Central memory CD8-positive, alpha-beta T cell (primary cell): ENCODE results near the gene SPATA19.
A peak's percentile ranks its signal among the peaks of the same experiment; 100 is the strongest.

ENCODE experiments used
- ATAC-seq: fragments of 150-1000 bp; cut with Tn5 transposase; replicated peaks from 2 replicates; pipeline ENCODE4 v1.10.0; 2022; ENCODE audit warnings: mild to moderate bottlenecking, moderate FRiP score, moderate number of reproducible peaks; ENCODE audit not compliant: poor library complexity, severe bottlenecking; ENCODE audit errors: extremely low read depth
- DNase-seq, 2 donors: peaks; one replicate each; pipeline ENCODE4 v3.0.0; 2021; ENCODE audit warnings: low spot score in 2 of 2
- H3K27ac Mint-ChIP-seq: one replicate; pipeline ENCODE4 v1.8.0; 2022; ENCODE audit warnings: low read depth, mild to moderate bottlenecking, moderate library complexity, mixed read lengths
- H3K27me3 Mint-ChIP-seq: one replicate; pipeline ENCODE4 v1.8.0; 2022; ENCODE audit warnings: mixed read lengths
- H3K36me3 Mint-ChIP-seq: one replicate; pipeline ENCODE4 v1.8.0; 2022; ENCODE audit warnings: mild to moderate bottlenecking, moderate library complexity, mixed read lengths; ENCODE audit not compliant: insufficient read depth
- H3K4me1 Mint-ChIP-seq: one replicate; pipeline ENCODE4 v1.8.0; 2022; ENCODE audit warnings: mixed read lengths
- H3K4me3 Mint-ChIP-seq: one replicate; pipeline ENCODE4 v1.8.0; 2022; ENCODE audit warnings: mild to moderate bottlenecking, moderate library complexity, mixed read lengths
- H3K9me3 Mint-ChIP-seq: one replicate; pipeline ENCODE4 v1.8.0; 2022; ENCODE audit warnings: mixed read lengths

The SPATA19 gene, protein sequence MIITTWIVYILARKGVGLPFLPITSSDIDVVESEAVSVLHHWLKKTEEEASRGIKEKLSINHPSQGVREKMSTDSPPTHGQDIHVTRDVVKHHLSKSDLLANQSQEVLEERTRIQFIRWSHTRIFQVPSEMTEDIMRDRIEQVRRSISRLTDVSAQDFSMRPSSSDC

DNA sequence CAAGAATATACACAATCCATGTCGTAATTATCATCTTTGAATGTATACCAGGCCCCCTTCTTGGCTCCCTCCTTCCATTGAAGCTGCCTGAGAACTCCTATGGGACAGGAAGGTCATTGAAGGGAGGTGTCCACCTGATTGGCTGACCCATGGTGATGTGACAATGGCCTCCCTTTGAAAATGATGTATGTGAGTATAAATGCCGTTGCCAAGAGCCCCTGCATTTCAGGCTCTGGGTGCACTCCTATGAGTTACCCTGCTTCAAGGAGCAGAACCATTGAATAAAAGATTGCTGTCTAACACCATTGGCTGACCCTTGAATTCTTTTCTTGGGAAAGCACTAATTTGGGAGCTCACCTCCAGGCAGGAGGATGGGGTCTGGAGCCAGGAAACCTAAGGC, at the start of gene SPATA19:
Gene SPATA19 (minus strand): TSS at position 101 of the 400 bp plus-strand sequence. CDS start 67 bp downstream, at position 34.
- ATAC-seq (no peak), DNase-seq (no peak)
- no peak within 1 kb of the TSS for H3K4me3 Mint-ChIP-seq
- H3K4me1 Mint-ChIP-seq, result no peaks in the 10 kb centered on the region
- H3K9me3 Mint-ChIP-seq, result no peaks in the 10 kb centered on the region
- peaks cover 22% of the 10 kb centered on the region for H3K27me3 Mint-ChIP-seq
- H3K27ac Mint-ChIP-seq, result no peak within 1 kb of the TSS
- peaks cover 2% of the 10 kb centered on the region for H3K36me3 Mint-ChIP-seq

DNA sequence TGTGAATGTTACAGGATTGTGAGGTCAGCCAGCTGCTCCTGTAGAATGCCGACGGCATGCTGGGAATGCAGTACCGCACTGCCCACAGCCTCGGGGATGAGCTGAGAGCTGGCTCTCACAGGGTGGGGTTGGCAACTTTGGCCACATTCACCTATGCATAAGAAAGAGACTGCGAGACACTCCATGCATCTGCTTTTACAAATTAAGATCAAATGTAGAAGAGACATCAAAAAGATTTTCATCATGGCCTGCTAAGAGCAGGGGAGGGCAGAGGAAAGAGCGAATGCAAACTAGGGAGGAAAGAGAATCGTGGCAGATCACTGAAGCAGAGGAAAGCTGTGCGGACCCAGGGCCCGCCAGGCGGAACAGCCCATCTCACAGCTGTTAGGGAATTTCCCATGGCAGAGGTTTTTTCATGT, 49.8 kb upstream of the SPATA19 start:
- Mint-ChIP-seq H3K4me1 (no peaks in the 10 kb centered on the region), H3K9me3 (no peaks in the 10 kb centered on the region), H3K27me3 (peaks cover 25% of the 10 kb centered on the region), H3K27ac (no peak overlapping the region), H3K36me3 (no peaks in the 10 kb centered on the region), H3K4me3 (no peak overlapping the region)
- ATAC-seq (no peak), DNase-seq (no peak)

- DNase-seq (peak in 1 of 2 donors; percentile 0), ATAC-seq (no peak)
- Mint-ChIP-seq H3K27me3 (peaks cover 42% of the 10 kb centered on the region), H3K4me1 (no peaks in the 10 kb centered on the region), H3K36me3 (no peaks in the 10 kb centered on the region), H3K9me3 (no peaks in the 10 kb centered on the region), H3K27ac (no peak overlapping the region), H3K4me3 (no peak overlapping the region)
Measured at GRCh38 chr11:133893381-133893780, 48.1 kb upstream of the SPATA19 start.

DNA sequence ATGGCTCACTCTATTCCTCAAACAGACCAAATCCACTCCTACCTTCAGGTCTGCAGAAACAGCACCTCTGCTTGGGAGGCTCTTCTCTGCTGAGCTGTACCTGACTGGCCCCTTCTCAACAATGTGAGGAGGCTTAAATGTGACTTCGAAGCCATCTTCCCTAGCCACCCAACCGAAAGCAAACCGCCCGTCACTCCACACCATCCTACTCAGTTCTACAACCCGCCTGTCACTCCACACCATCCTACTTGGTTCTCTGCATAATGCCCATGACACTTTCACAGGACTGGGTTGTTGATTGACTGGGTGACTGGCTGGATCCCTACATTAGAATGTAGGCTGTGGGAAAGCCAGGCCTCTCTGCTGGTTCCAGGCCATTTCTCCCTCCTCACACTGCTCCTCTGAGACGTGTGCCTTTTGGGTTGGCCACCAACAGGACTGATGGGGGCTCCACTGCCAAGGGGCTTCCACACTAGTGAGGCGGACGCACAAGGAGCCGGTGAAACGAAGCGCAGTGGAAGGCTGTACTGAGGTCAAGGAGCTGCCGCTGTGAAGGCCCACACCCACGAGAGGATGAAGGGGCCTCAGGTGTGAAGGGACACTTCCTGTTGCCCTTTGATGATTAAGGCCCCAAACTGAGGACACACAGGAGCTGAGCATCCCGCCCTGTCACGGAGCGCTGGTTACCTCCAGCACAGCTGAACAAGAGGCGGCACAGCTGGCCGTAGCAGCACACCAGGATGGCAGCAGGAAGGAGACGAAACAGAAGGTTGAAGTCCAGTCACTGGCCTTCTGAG, 47.5 kb upstream of the SPATA19 start:
- Mint-ChIP-seq H3K36me3 (no peaks in the 10 kb centered on the region), H3K4me1 (no peaks in the 10 kb centered on the region), H3K9me3 (no peaks in the 10 kb centered on the region), H3K27me3 (peaks cover 48% of the 10 kb centered on the region), H3K4me3 (no peak overlapping the region), H3K27ac (no peak overlapping the region)
- no peak for ATAC-seq
- peak in 1 of 2 donors; percentile 8 for DNase-seq

GRCh38 chr11:133892126-133892525, 46.8 kb upstream of the SPATA19 start:
- H3K4me3 Mint-ChIP-seq, result no peak overlapping the region
- peaks cover 54% of the 10 kb centered on the region for H3K27me3 Mint-ChIP-seq

GRCh38 chr11:133889893-133890292, 44.6 kb upstream of the SPATA19 start:
- Mint-ChIP-seq H3K9me3 (no peaks in the 10 kb centered on the region), H3K27me3 (peaks cover 74% of the 10 kb centered on the region), H3K4me3 (no peak overlapping the region), H3K4me1 (no peaks in the 10 kb centered on the region), H3K36me3 (no peaks in the 10 kb centered on the region), H3K27ac (no peak overlapping the region)
- no peak for DNase-seq
- no peak for ATAC-seq

More at GRCh38 chr11:133892126-133892525, 46.8 kb upstream of the SPATA19 start:
- no peaks in the 10 kb centered on the region for H3K4me1 Mint-ChIP-seq
- H3K27ac Mint-ChIP-seq, result no peak overlapping the region
- ATAC-seq (no peak), DNase-seq (peak; percentile 2 to 4)
- H3K36me3 Mint-ChIP-seq, result no peaks in the 10 kb centered on the region
- H3K9me3 Mint-ChIP-seq, result no peaks in the 10 kb centered on the region

DNA sequence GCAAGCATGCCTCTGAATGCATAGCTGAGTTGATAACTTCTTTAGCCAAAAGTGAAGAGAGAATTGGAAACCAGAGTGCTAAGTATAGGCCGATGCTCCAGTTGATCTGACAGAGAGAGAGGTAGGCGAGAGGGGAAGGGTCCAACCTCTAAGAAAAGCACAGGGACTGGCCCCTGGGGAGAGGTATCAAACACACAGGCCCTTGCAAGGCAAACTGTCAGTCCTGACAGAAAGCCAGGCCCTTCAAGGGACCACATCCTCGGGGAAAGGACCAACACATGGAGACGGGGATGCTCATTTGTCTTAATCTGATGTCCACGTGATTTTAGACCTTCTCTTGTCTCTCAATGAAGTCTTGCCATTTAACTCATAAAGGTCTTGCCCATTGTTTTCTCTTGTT, 43.9 kb upstream of the SPATA19 start:
- Mint-ChIP-seq H3K36me3 (no peaks in the 10 kb centered on the region), H3K9me3 (no peaks in the 10 kb centered on the region), H3K27me3 (peaks cover 81% of the 10 kb centered on the region), H3K27ac (no peak overlapping the region), H3K4me3 (no peak overlapping the region), H3K4me1 (no peaks in the 10 kb centered on the region)
- DNase-seq (no peak), ATAC-seq (no peak)

- Mint-ChIP-seq H3K9me3 (peaks cover 4% of the 10 kb centered on the region), H3K36me3 (no peaks in the 10 kb centered on the region), H3K4me3 (no peak overlapping the region), H3K27ac (no peak overlapping the region), H3K4me1 (no peaks in the 10 kb centered on the region), H3K27me3 (peaks cover 93% of the 10 kb centered on the region)
- no peak for DNase-seq
- no peak for ATAC-seq
Measured at GRCh38 chr11:133887692-133888332, 42.5 kb upstream of the SPATA19 start.

DNA sequence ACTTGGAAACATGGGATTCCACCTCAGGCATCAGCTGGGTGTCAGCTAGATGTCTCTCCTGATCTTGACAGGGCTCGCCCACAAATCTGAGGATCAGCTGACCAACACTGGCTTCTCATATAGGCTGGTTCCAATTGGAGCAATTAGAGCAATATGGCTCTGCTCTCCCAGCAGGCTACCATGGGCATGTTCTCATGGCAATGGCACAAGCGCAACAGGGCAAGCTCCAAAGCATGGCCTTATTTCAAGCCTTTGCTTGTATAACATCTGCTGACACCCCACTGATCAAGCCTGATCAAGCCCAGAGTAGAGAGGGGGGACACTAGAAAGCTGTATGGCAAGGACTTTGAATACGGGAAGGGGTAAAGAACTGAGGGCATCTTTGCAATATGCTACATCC, 40.7 kb upstream of the SPATA19 start:
- peaks cover 7% of the 10 kb centered on the region for H3K9me3 Mint-ChIP-seq
- no peak for DNase-seq

GRCh38 chr11:133872160-133872559, 26.8 kb upstream of the SPATA19 start:
- no peak overlapping the region for H3K27ac Mint-ChIP-seq
- DNase-seq (no peak), ATAC-seq (no peak)
- H3K9me3 Mint-ChIP-seq, result no peaks in the 10 kb centered on the region
- H3K27me3 Mint-ChIP-seq, result peaks cover 32% of the 10 kb centered on the region
- H3K4me3 Mint-ChIP-seq, result no peak overlapping the region
- no peaks in the 10 kb centered on the region for H3K36me3 Mint-ChIP-seq
- no peaks in the 10 kb centered on the region for H3K4me1 Mint-ChIP-seq

More for the DNA sequence above, 40.7 kb upstream of the SPATA19 start:
- ATAC-seq, result no peak
- Mint-ChIP-seq H3K4me3 (no peak overlapping the region), H3K27ac (no peak overlapping the region), H3K27me3 (peaks cover 90% of the 10 kb centered on the region), H3K4me1 (no peaks in the 10 kb centered on the region), H3K36me3 (no peaks in the 10 kb centered on the region)

GRCh38 chr11:133867456-133867855, 22.1 kb upstream of the SPATA19 start:
- peaks cover 29% of the 10 kb centered on the region for H3K27me3 Mint-ChIP-seq
- no peaks in the 10 kb centered on the region for H3K9me3 Mint-ChIP-seq
- DNase-seq (no peak), ATAC-seq (no peak)
- no peak overlapping the region for H3K27ac Mint-ChIP-seq
- no peaks in the 10 kb centered on the region for H3K4me1 Mint-ChIP-seq
- peaks cover 2% of the 10 kb centered on the region for H3K36me3 Mint-ChIP-seq
- H3K4me3 Mint-ChIP-seq, result no peak overlapping the region

GRCh38 chr11:133865466-133865865, 20.2 kb upstream of the SPATA19 start:
- H3K27me3 Mint-ChIP-seq, result peaks cover 20% of the 10 kb centered on the region
- H3K4me1 Mint-ChIP-seq, result no peaks in the 10 kb centered on the region
- DNase-seq, result no peak
- no peak overlapping the region for H3K27ac Mint-ChIP-seq
- H3K36me3 Mint-ChIP-seq, result peaks cover 2% of the 10 kb centered on the region
- H3K4me3 Mint-ChIP-seq, result no peak overlapping the region
- no peak for ATAC-seq
- no peaks in the 10 kb centered on the region for H3K9me3 Mint-ChIP-seq

GRCh38 chr11:133864756-133865155, 19.4 kb upstream of the SPATA19 start:
- no peak overlapping the region for H3K4me3 Mint-ChIP-seq
- no peaks in the 10 kb centered on the region for H3K4me1 Mint-ChIP-seq
- peaks cover 27% of the 10 kb centered on the region for H3K27me3 Mint-ChIP-seq
- no peak for ATAC-seq
- no peak overlapping the region for H3K27ac Mint-ChIP-seq
- no peaks in the 10 kb centered on the region for H3K9me3 Mint-ChIP-seq
- H3K36me3 Mint-ChIP-seq, result peaks cover 2% of the 10 kb centered on the region
- DNase-seq, result no peak
